H1 (cell line): ENCODE results near the gene KIF3B. TPM values are rescaled to one million over a fixed set of nuclear protein-coding genes. Genes with fewer than 3 reads are reported as not detected.

Experiments
- CTCF ChIA-PET: fragments of 300-600 bp; sonication (Branson Sonifier 250); formaldehyde crosslinking; loops from one replicate; lab custom pipeline; 2021; ENCODE audit not compliant: partially characterized antibody; lab: Charles Lee
- POLR2A ChIA-PET: fragments of 300-600 bp; sonication (Branson Sonifier 250); formaldehyde crosslinking; loops from one replicate; lab custom pipeline; 2021; ENCODE audit warnings: inconsistent platforms; ENCODE audit not compliant: partially characterized antibody; lab: Charles Lee
- DNase-seq, 2 experiments: peaks; one replicate each; pipeline versions ENCODE4 v3.0.0 to v3.0.0-alpha.2; 2010 to 2022; ENCODE audit warnings: low spot score in 2 of 2, low read depth in 1 of 2, mixed read lengths in 1 of 2
- FAIRE-seq: peaks from 2 replicates; lab custom pipeline; 2011; peaks lifted over from hg19 to GRCh38; lab: Jason Lieb, UNC
- H2AFZ ChIP-seq: 2 replicates; pipeline ENCODE4 v1.8.1; 2012; ENCODE audit warnings: low read length, inconsistent platforms
- H2AK5ac ChIP-seq: 2 replicates; pipeline ENCODE4 v1.6.1; 2013; ENCODE audit warnings: low read depth, low read length
- H2BK120ac ChIP-seq: replicated peaks from 2 replicates; pipeline ENCODE3; 2013; ENCODE audit warnings: low read depth, low read length, inconsistent platforms
- H2BK12ac ChIP-seq: 2 replicates; pipeline ENCODE4 v1.6.1; 2013; ENCODE audit warnings: low read depth, low read length
- H2BK15ac ChIP-seq: 2 replicates; pipeline ENCODE4 v1.6.1; 2013; ENCODE audit warnings: low read length
- H2BK20ac ChIP-seq: 2 replicates; pipeline ENCODE4 v1.6.1; 2013; ENCODE audit warnings: low read length
- H2BK5ac ChIP-seq: 2 replicates; pipeline ENCODE4 v1.6.1; 2013; ENCODE audit warnings: low read depth, low read length
- H3K14ac ChIP-seq: 2 replicates; pipeline ENCODE4 v1.6.1; 2013; ENCODE audit warnings: inconsistent platforms; ENCODE audit not compliant: insufficient read length
- H3K18ac ChIP-seq: 2 replicates; pipeline ENCODE4 v1.6.1; 2013; ENCODE audit warnings: low read length; ENCODE audit errors: extremely low read depth
- H3K23ac ChIP-seq: 2 replicates; pipeline ENCODE4 v1.6.1; 2013; ENCODE audit warnings: inconsistent platforms; ENCODE audit not compliant: insufficient read length
- H3K23me2 ChIP-seq: 2 replicates; pipeline ENCODE4 v1.6.1; 2013; ENCODE audit warnings: low read depth, low read length
- H3K27ac ChIP-seq: 2 replicates; pipeline ENCODE4 v1.6.1; 2011; ENCODE audit warnings: low read depth, low read length, inconsistent platforms
- H3K27me3 ChIP-seq, 4 experiments: replicated peaks in 1 of 4; 1 replicate in 1 of 4; 2 replicates in 3 of 4; pipeline versions ENCODE4 v1.6.1 to v1.8.1; 2011 to 2013; ENCODE audit warnings: low read length in 3 of 4, mild to moderate bottlenecking in 3 of 4, inconsistent platforms in 2 of 4, mixed read lengths in 2 of 4, moderate library complexity in 1 of 4; ENCODE audit not compliant: control insufficient read depth in 3 of 4, insufficient read depth in 3 of 4; ENCODE audit errors: extremely low read depth in 1 of 4
- H3K36me3 ChIP-seq, 4 experiments: 2 replicates each; pipeline versions ENCODE4 v1.6.1 to v1.8.1; 2011 to 2013; ENCODE audit warnings: mild to moderate bottlenecking in 4 of 4, low read length in 3 of 4, moderate library complexity in 2 of 4, control low read depth in 1 of 4, inconsistent platforms in 1 of 4; ENCODE audit not compliant: insufficient read depth in 4 of 4, control insufficient read depth in 2 of 4
- H3K4ac ChIP-seq: replicated peaks from 2 replicates; pipeline ENCODE3; 2013; ENCODE audit warnings: low read length, low read depth, mixed read lengths, inconsistent platforms; ENCODE audit not compliant: insufficient read length
- H3K4me1 ChIP-seq, 4 experiments: replicated peaks in 1 of 4; 1 replicate in 1 of 4; 2 replicates in 3 of 4; pipeline versions ENCODE4 v1.6.1 to v1.8.1; 2011 to 2013; ENCODE audit warnings: low read length in 3 of 4, inconsistent platforms in 2 of 4, mixed read lengths in 1 of 4; ENCODE audit not compliant: insufficient read depth in 4 of 4, control insufficient read depth in 3 of 4
- H3K4me2 ChIP-seq, 2 experiments: 2 replicates each; pipeline versions ENCODE4 v1.6.1 to v1.8.1; 2011 to 2013; ENCODE audit warnings: low read depth in 2 of 2, low read length in 2 of 2, control low read depth in 1 of 2, inconsistent platforms in 1 of 2, mild to moderate bottlenecking in 1 of 2; ENCODE audit not compliant: insufficient read depth in 1 of 2
- H3K4me3 ChIP-seq, 4 experiments: fragments of 200-600, 300-600 bp in 1 of 4; sonication (generic), shearing (Covaris generic), sonication (Bioruptor Twin) in 1 of 4; 2 replicates each; pipeline versions ENCODE4 v1.5.1 to v1.8.1; 2011 to 2016; ENCODE audit warnings: low read length in 4 of 4, low read depth in 3 of 4, control low read depth in 2 of 4, inconsistent platforms in 2 of 4, mild to moderate bottlenecking in 2 of 4, mixed read lengths in 1 of 4, moderate library complexity in 1 of 4; ENCODE audit not compliant: insufficient read depth in 2 of 4; ENCODE audit errors: extremely low read depth in 1 of 4
- H3K56ac ChIP-seq: replicated peaks from 2 replicates; pipeline ENCODE3; 2013; ENCODE audit warnings: low read depth, mild to moderate bottlenecking, mixed read lengths, low read length, inconsistent platforms; ENCODE audit not compliant: insufficient read length
- H3K79me1 ChIP-seq: 2 replicates; pipeline ENCODE4 v1.6.1; 2013; ENCODE audit warnings: low read depth, low read length, control low read depth
- H3K79me2 ChIP-seq, 2 experiments: 2 replicates each; pipeline versions ENCODE4 v1.6.1 to v1.8.1; 2012 to 2013; ENCODE audit warnings: low read length in 2 of 2, mild to moderate bottlenecking in 2 of 2, inconsistent platforms in 1 of 2; ENCODE audit not compliant: insufficient read depth in 2 of 2, control insufficient read depth in 1 of 2
- H3K9ac ChIP-seq, 4 experiments: replicated peaks in 1 of 4; 1 replicate in 1 of 4; 2 replicates in 3 of 4; pipeline versions ENCODE4 v1.6.1 to v1.8.1; 2011 to 2013; ENCODE audit warnings: low read depth in 3 of 4, low read length in 3 of 4, control low read depth in 2 of 4, mild to moderate bottlenecking in 2 of 4, moderate library complexity in 2 of 4, inconsistent platforms in 1 of 4; ENCODE audit errors: extremely low read depth in 1 of 4
- H3K9me3 ChIP-seq, 2 experiments: 2 replicates each; pipeline versions ENCODE4 v1.6.1 to v1.8.1; 2012 to 2013; ENCODE audit warnings: mild to moderate bottlenecking in 2 of 2, moderate library complexity in 2 of 2, control low read depth in 1 of 2, inconsistent platforms in 1 of 2, low read depth in 1 of 2, low read length in 1 of 2, mixed read lengths in 1 of 2; ENCODE audit not compliant: insufficient read depth in 2 of 2
- H4K20me1 ChIP-seq, 2 experiments: replicated peaks in 1 of 2; 2 replicates each; pipeline versions ENCODE3 to v1.8.1; 2011 to 2013; ENCODE audit warnings: inconsistent platforms in 2 of 2, low read length in 2 of 2, mild to moderate bottlenecking in 1 of 2; ENCODE audit not compliant: insufficient read depth in 2 of 2, control insufficient read depth in 1 of 2
- H4K5ac ChIP-seq: 2 replicates; pipeline ENCODE4 v1.6.1; 2013; ENCODE audit warnings: low read length, low read depth, mixed read lengths, inconsistent platforms; ENCODE audit not compliant: insufficient read length
- H4K8ac ChIP-seq: 2 replicates; pipeline ENCODE4 v1.8.0; 2013; ENCODE audit warnings: mild to moderate bottlenecking, moderate library complexity, low read length, inconsistent platforms; ENCODE audit not compliant: insufficient read depth; ENCODE audit errors: extremely low read depth
- H4K91ac ChIP-seq: replicated peaks from 2 replicates; pipeline ENCODE3; 2013; ENCODE audit warnings: low read length, mixed read lengths, inconsistent platforms; ENCODE audit not compliant: insufficient read length
- ASH2L ChIP-seq: fragments of 200-600, 300-600 bp; sonication (generic); IDR thresholded peaks from one replicate; pipeline ENCODE4 v1.7.1; 2017; ENCODE audit warnings: low read length
- CBX5 ChIP-seq: fragments of 300-800, 300-1000 bp; sonication (generic); IDR thresholded peaks from 2 replicates; pipeline ENCODE4 v1.7.1; 2016; ENCODE audit warnings: antibody characterized with exemption, low read length, low read depth
- CEBPB ChIP-seq: IDR thresholded peaks from 2 replicates; pipeline ENCODE4 v1.6.1; 2012; ENCODE audit warnings: low read depth, low read length
- CTBP2 ChIP-seq: IDR thresholded peaks from 2 replicates; pipeline ENCODE4 v1.7.0; 2011; ENCODE audit warnings: borderline replicate concordance, mild to moderate bottlenecking, moderate library complexity, mixed read lengths, low read length; ENCODE audit not compliant: insufficient read depth, insufficient read length
- EGR1 ChIP-seq: IDR thresholded peaks from 2 replicates; pipeline ENCODE4 v1.6.1; 2011; ENCODE audit warnings: low read depth, low read length, borderline replicate concordance
- EZH2 ChIP-seq: fragments of 200-600 bp; sonication (generic); IDR thresholded peaks from 2 replicates; pipeline ENCODE4 v1.7.1; 2012; ENCODE audit warnings: low read depth, mild to moderate bottlenecking, moderate library complexity, low read length, inconsistent platforms; ENCODE audit not compliant: severe bottlenecking
- NRF1 ChIP-seq: IDR thresholded peaks from 2 replicates; pipeline ENCODE4 v1.6.1; 2011; ENCODE audit warnings: mild to moderate bottlenecking, low read depth, low read length, improper control_type of control experiment
- POU5F1 ChIP-seq: IDR thresholded peaks from 2 replicates; pipeline ENCODE4 v1.6.1; 2011; ENCODE audit warnings: low read depth, mild to moderate bottlenecking, low read length, moderate library complexity
- SIRT6 ChIP-seq: IDR thresholded peaks from one replicate; pipeline ENCODE4 v1.7.1; 2012; ENCODE audit warnings: low read length, inconsistent platforms
- SIX5 ChIP-seq: IDR thresholded peaks from 2 replicates; pipeline ENCODE4 v1.6.1; 2011; ENCODE audit warnings: mild to moderate bottlenecking, low read depth, low read length
- SP2 ChIP-seq: IDR thresholded peaks from 2 replicates; pipeline ENCODE4 v1.6.1; 2012; ENCODE audit warnings: mild to moderate bottlenecking, low read length, inconsistent platforms
- TBP ChIP-seq: IDR thresholded peaks from 2 replicates; pipeline ENCODE4 v1.6.1; 2011; ENCODE audit warnings: low read depth, low read length, improper control_type of control experiment
- TCF12 ChIP-seq: IDR thresholded peaks from 2 replicates; pipeline ENCODE4 v1.6.1; 2011; ENCODE audit warnings: low read depth, mild to moderate bottlenecking, low read length
- WGBS, 2 experiments: shearing (Covaris generic) in 1 of 2; methylation state at CpG; one replicate each; pipeline versions ENCODE4 v1.1.6 to v1.1.7; 2013 to 2015; ENCODE audit warnings: low lambda C conversion rate in 2 of 2, mixed read lengths in 2 of 2, inconsistent platforms in 1 of 2, low coverage in 1 of 2, missing lambda C conversion rate in 1 of 2; ENCODE audit not compliant: insufficient replicate concordance in 2 of 2, insufficient coverage in 1 of 2, insufficient read length in 1 of 2; ENCODE audit errors: extremely low coverage in 1 of 2, missing lambda C conversion rate in 1 of 2; 5-methylcytosine and 5-hydroxymethylcytosine counted together
- polyA plus RNA-seq, 7 experiments: library from polyadenylated mRNA; depleted of rRNA in 3 of 7; stranded (reverse) in 5 of 7; unstranded in 2 of 7; fragments of >200 nt in 5 of 7; fragments of 200-250 nt in 2 of 7; gene quantifications; 1 replicate in 5 of 7; 2 replicates in 1 of 7; 4 replicates in 1 of 7; pipeline versions ENCODE4 v1.2.1 to v1.2.3, GENCODE V29; 2011 to 2013; ENCODE audit warnings: missing spikeins in 2 of 7, mixed read lengths in 2 of 7
- total RNA-seq: library from RNA; stranded (reverse); fragmentation: NEBNext Ultra II Directional; extraction: Animal tissue kit (Norgen Biotek cat#: 25700); gene quantifications from 2 replicates; pipeline ENCODE4 v1.2.1, GENCODE V29; 2021
- TF ChIP-seq, protein P1 (sequence below): IDR thresholded peaks from 2 replicates; pipeline ENCODE4 v1.6.1; 2012; ENCODE audit warnings: low read length, inconsistent platforms

Gene KIF3B
- total and polyA plus RNA-seq, 2 of the 8 experiments (the other 6 are each of a cell fraction or from before 2014, with no cell fraction given), result 10.1 to 22.4 TPM

DNA sequence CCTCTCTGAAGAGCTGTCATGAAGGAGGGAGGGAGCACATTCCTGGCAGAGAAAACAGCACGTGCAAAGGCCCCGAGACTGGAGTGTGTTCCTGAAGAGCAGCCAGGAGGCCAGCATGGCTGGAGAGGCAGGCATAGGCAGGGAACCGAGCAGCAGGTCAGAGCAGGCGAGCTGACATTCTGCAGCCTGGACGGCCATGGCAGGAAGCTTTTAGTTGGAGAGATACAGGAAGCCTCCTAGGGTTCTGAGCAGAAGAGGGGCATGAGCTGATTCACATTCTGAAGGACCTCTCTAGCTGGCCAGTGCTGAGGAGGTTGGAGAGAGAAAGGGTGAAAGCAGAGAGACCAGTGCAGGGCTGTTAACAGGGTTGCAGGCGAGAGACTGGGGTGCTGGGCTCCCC, 40.0 kb upstream of the KIF3B start:
- no peak for FAIRE-seq
- TF ChIP-seq CTBP2 (no peak), SP2 (no peak), ASH2L (no peak), POU5F1 (no peak), SIRT6 (no peak), TBP (no peak), EZH2 (no peak), CBX5 (no peak), SIX5 (no peak), NRF1 (no peak), EGR1 (no peak), TCF12 (no peak), CEBPB (no peak)
- TF ChIP-seq, protein P1, sequence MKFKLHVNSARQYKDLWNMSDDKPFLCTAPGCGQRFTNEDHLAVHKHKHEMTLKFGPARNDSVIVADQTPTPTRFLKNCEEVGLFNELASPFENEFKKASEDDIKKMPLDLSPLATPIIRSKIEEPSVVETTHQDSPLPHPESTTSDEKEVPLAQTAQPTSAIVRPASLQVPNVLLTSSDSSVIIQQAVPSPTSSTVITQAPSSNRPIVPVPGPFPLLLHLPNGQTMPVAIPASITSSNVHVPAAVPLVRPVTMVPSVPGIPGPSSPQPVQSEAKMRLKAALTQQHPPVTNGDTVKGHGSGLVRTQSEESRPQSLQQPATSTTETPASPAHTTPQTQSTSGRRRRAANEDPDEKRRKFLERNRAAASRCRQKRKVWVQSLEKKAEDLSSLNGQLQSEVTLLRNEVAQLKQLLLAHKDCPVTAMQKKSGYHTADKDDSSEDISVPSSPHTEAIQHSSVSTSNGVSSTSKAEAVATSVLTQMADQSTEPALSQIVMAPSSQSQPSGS, result no peak

More for the DNA sequence above, 40.0 kb upstream of the KIF3B start:
- Histone ChIP-seq H2BK20ac (no peak overlapping the region), H3K56ac (no peak overlapping the region), H4K8ac (no peak overlapping the region), H3K4me2 (no peak overlapping the region), H3K4me3 (no peak overlapping the region), H2AFZ (no peak overlapping the region), H3K36me3 (peaks cover 7 to 29% (median 19%) of the 10 kb centered on the region in 4 experiments; a peak in 6 of 8 replicates), H4K20me1 (peaks cover 0 to 1% of the 10 kb centered on the region in 2 experiments), H3K79me1 (no peaks in the 10 kb centered on the region), H3K27ac (no peak overlapping the region), H2BK120ac (no peak overlapping the region), H3K9me3 (no peaks in the 10 kb centered on the region), H3K14ac (no peak overlapping the region), H2BK15ac (no peak overlapping the region), H3K27me3 (no peaks in the 10 kb centered on the region), H3K4me1 (peaks cover 0 to 7% (median 4%) of the 10 kb centered on the region in 4 experiments; a peak in 4 of 7 replicates), H3K79me2 (no peaks in the 10 kb centered on the region), H2BK5ac (peak overlapping the region; percentile 60; the same call in 1 of the 2 replicates), H3K9ac (no peak overlapping the region), H3K18ac (no peak overlapping the region), H4K91ac (no peak overlapping the region), H4K5ac (no peak overlapping the region), H2AK5ac (no peak overlapping the region), H3K4ac (no peak overlapping the region), H3K23ac (no peak overlapping the region), H2BK12ac (no peak overlapping the region), H3K23me2 (no peaks in the 10 kb centered on the region)
- CTCF ChIA-PET, result no interaction called here
- POLR2A ChIA-PET, result interaction anchor here (0.7 to 0.8 kb wide), 2 partner anchors 10 to 16 kb away, joined by 3 read pairs; no protein-coding TSS in a partner anchor
- no peak for DNase-seq
- WGBS, 2 experiments, result 95% methylated on average over 6 of the region's 6 CpGs; no CpG with 5 or more reads in 1 of the 2 experiments
